Ishikawa (cell line): ENCODE measurements around the gene SLC7A10.

Experiments used
- CEBPB ChIP-seq: IDR thresholded peaks from 2 replicates; pipeline ENCODE4 v1.6.1; 2012
- CREB1 ChIP-seq: IDR thresholded peaks from 2 replicates; pipeline ENCODE4 v1.6.1; 2012; ENCODE audit warnings: low read depth
- EGR1 ChIP-seq: IDR thresholded peaks from 2 replicates; pipeline ENCODE4 v1.6.1; 2012
- EP300 ChIP-seq: IDR thresholded peaks from 2 replicates; pipeline ENCODE4 v1.6.1; 2012; ENCODE audit warnings: borderline replicate concordance
- FOXM1 ChIP-seq: IDR thresholded peaks from 2 replicates; pipeline ENCODE4 v1.6.1; 2012; ENCODE audit warnings: low read depth, borderline replicate concordance
- MAX ChIP-seq: IDR thresholded peaks from 2 replicates; pipeline ENCODE4 v1.6.1; 2012
- NFIC ChIP-seq: IDR thresholded peaks from 2 replicates; pipeline ENCODE4 v1.6.1; 2012
- RAD21 ChIP-seq: IDR thresholded peaks from 2 replicates; pipeline ENCODE4 v1.6.1; 2012; ENCODE audit warnings: low read depth
- REST ChIP-seq: IDR thresholded peaks from 2 replicates; pipeline ENCODE4 v1.6.1; 2012; ENCODE audit warnings: low read depth, mild to moderate bottlenecking
- TAF1 ChIP-seq: IDR thresholded peaks from 2 replicates; pipeline ENCODE4 v1.6.1; 2012; ENCODE audit warnings: low read depth, mild to moderate bottlenecking
- TCF12 ChIP-seq: IDR thresholded peaks from 2 replicates; pipeline ENCODE4 v1.6.1; 2012; ENCODE audit warnings: low read depth
- TEAD4 ChIP-seq: IDR thresholded peaks from 2 replicates; pipeline ENCODE4 v1.6.1; 2012
- USF1 ChIP-seq: IDR thresholded peaks from 2 replicates; pipeline ENCODE4 v1.6.1; 2012
- YY1 ChIP-seq: IDR thresholded peaks from 2 replicates; pipeline ENCODE4 v1.6.1; 2012; ENCODE audit warnings: low read depth
- ZBTB7A ChIP-seq: IDR thresholded peaks from 2 replicates; pipeline ENCODE4 v1.6.1; 2012; ENCODE audit warnings: low read depth

SLC7A10 gene

GRCh38 chr19:33175886-33176669, 49.6 kb downstream of the SLC7A10 start:
- TF ChIP-seq ZBTB7A (peak; percentile 50; the same call in 1 of the 2 replicates), NFIC (no peak)

- TF ChIP-seq MAX (no peak), EP300 (no peak), RAD21 (no peak), USF1 (no peak), TAF1 (no peak), CREB1 (no peak)
These were observed 50.4 kb downstream of the SLC7A10 start for GRCh38 chr19:33175156-33175782.

GRCh38 chr19:33174186-33174585, 51.5 kb downstream of the SLC7A10 start:
- TF ChIP-seq RAD21 (no peak), REST (no peak), MAX (no peak), ZBTB7A (no peak), CREB1 (no peak), TEAD4 (no peak), TAF1 (no peak), USF1 (no peak), EP300 (no peak), TCF12 (no peak), CEBPB (no peak), NFIC (no peak)

- no peak for TF ChIP-seq TEAD4
- TF ChIP-seq RAD21 = no peak
- TF ChIP-seq YY1 = no peak
- TF ChIP-seq TAF1 = no peak
- TF ChIP-seq CEBPB = no peak
- no peak for TF ChIP-seq FOXM1
- TF ChIP-seq ZBTB7A = no peak
- TF ChIP-seq TCF12 = no peak
- no peak for TF ChIP-seq CREB1
- no peak for TF ChIP-seq EP300
- TF ChIP-seq USF1 = no peak
- TF ChIP-seq REST = no peak
- no peak for TF ChIP-seq EGR1
These were observed 53.7 kb downstream of the SLC7A10 start for GRCh38 chr19:33171916-33172359.

- TF ChIP-seq RAD21 = no peak
- TF ChIP-seq ZBTB7A = no peak
- no peak for TF ChIP-seq CREB1
These were observed 54.3 kb downstream of the SLC7A10 start for GRCh38 chr19:33171222-33171795.

GRCh38 chr19:33168528-33168927, 57.1 kb downstream of the SLC7A10 start:
- TF ChIP-seq TEAD4 = no peak
- no peak for TF ChIP-seq EGR1
- TF ChIP-seq REST = no peak
- TF ChIP-seq YY1 = no peak
- no peak for TF ChIP-seq CREB1
- no peak for TF ChIP-seq ZBTB7A
- no peak for TF ChIP-seq NFIC
- no peak for TF ChIP-seq CEBPB
- no peak for TF ChIP-seq TAF1
